ENCODE data around the gene SORBS2.

Gene SORBS2

DNA sequence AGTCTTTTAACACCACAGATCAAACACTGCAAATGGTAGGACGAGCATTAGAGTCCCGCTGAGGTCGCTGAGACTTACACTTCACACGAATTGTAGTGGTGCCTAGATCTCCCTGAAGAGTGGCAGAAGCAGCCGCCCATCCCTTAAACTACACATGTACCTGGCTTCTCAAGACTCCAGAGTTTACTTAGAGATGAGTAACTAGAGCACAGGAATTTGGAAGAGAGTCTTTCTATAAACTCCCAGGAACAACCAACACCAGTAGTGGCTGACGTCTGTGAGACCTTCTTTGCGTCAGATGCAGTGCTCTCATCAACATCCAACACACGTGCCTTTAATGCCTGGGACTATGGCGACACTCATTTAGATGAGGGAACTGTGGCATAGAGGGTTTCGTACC is 12.6 kb downstream of the SORBS2 start:
- no peak for DNase-seq

DNA sequence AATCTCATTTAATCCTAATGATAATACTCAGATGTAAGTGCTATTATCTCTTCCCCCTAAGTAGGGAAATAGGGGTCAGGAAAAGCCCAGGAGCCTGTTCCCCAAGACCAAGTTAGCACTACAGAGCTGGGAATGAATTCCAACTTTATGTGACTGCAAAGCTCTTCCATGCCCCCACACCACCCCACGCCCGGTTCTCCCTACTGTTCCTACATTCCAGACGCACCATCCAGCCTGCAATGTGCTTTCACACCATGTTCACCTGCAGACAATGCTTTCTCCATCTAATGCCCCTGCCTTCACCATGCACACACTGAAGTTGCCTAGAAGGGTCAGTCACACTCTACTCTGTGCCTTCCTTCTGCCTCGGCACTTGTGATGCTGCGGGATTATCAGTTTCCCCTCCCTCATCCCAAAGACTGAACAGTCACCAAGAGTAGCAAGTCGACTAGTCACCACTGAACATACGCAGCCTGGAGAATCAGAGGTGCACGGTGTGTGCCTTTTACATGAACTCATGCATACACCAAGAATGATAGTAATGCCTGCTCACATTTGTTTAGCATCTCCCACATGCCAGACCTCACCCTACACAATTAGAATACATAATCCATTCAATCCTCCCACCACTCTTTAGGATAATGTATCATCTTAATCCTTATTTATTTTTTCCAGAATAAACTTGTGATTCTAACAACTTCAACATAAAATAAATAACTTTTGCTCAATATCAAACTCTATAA is 14.2 kb downstream of the SORBS2 start:
- no peak for DNase-seq

DNA sequence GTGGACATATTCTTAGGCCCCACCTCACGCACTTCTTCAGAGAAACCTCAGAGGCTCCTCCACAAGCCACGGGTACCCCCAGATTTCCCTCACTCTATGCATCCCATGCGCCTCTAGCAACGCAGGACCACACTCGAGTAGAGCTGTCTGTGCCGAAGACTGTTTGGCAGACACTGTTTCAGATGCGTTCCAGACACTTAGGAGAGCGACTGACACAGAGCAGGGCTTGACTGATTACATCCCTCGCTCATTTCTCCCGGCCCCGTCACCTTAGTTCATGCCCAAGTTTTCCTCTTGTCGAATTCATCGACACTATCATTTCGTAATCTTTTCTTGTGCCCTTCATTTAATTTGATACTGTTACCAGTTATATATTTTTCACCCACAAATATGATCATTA is 15.0 kb downstream of the SORBS2 start:
- no peak for DNase-seq

DNA sequence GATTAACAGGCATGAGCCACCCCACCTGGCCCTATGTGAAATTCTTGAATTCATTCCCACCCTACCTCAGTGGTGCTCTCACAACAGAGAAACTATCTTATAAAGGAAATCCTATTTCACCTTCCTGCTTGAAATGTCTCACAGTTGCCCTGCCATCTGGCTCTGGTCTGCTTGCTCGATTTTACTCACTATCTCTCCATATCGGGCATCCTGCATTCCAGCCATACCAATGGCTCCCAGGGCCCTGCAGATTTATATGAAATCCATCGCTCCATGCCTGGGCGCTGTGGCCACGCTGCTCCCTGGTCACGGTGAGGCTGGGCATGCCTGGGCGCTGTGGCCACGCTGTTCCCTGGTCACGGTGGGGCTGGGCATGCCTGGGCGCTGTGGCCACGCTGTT is 15.8 kb downstream of the SORBS2 start:
- no peak for DNase-seq

DNA sequence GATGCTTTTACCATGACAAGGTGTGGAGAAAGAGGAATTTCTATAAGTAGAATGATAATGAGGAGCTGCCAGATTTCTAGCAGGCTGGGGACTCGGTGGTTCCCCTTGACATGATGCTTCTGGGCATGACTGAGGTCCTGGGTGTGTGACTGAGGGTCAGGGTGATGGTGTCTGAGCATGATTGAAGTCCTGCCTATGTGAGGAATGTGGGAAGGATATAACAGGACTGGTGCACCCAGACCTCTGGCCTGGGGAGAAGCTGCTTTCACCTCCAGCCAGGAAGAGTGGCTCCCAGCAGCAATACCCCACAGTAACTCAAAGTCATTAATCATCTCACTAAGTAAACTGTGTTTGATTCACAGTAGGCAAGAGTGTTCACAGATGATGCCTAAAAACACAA is 17.4 kb downstream of the SORBS2 start:
- DNase-seq, result no peak

DNA sequence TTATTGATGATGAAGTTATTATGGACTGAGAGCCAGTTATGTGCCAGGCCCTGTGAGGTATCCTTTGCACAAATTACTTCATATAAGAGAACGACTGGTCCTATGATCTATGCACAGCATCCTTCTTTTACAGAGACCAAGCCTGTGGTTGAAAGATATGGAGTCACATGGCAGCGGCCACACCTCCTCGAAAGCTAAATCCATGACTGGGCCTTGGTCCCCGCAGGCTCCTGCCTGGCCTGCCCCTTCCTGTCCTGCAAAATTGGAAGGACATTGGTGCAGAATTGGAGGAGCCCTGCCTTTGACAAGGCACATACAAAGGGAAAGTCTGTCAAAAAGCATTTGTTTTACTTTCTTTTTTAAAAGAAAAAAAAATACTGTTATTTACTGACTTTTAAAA is 18.3 kb downstream of the SORBS2 start:
- DNase-seq, result no peak

DNA sequence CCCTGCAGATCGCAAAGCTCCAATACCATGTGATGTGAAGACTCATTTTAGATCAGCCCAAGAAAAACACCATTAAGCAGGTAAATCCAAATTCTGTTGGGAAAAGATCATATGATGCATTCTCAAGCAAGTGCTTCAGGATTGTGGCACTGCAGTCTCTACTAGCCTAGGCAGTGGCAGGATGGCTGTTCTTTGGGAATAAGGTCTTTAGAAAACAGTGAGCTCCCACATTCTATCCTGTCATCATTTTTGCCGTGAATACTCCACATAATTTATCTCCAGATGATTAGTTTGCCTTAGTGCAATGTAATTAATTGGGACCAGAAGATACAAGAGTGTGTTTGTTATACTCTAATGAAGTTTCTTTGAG is 18.9 kb downstream of the SORBS2 start:
- no peak for DNase-seq

DNA sequence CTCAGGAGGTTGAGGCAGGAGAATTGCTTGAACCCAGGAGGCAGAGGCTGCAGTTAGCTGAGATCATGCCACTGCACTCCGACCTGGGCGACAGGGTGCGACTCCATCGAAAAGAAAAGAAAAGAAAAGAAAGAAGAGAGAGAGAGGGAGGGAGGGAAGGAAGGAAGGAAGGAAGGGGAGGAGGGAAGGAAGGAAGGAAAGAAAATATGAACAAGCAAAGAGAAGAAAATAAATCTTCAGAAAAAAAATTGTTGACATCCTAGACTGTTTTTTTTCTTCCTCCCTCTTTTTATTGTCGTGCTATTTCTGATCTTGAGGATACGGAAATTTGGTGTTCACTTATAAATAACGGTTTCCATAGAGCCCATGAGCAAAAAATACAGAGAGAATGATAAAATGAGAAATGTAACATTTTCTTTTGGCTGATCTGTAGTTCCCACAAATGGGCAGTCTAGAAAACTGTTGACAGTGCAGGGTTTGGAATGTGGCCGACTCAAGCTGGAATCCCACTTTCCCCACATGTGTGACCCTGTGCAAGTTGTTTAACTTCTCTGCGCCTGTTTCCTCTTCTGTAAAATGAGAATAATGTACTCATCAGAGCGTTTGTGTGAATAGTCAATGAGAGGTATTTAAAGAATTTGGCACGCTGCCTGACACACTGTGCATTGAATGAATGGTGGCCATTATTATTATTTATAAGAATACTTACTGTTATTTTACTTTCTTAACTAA is 19.4 kb downstream of the SORBS2 start:
- DNase-seq, result no peak

DNA sequence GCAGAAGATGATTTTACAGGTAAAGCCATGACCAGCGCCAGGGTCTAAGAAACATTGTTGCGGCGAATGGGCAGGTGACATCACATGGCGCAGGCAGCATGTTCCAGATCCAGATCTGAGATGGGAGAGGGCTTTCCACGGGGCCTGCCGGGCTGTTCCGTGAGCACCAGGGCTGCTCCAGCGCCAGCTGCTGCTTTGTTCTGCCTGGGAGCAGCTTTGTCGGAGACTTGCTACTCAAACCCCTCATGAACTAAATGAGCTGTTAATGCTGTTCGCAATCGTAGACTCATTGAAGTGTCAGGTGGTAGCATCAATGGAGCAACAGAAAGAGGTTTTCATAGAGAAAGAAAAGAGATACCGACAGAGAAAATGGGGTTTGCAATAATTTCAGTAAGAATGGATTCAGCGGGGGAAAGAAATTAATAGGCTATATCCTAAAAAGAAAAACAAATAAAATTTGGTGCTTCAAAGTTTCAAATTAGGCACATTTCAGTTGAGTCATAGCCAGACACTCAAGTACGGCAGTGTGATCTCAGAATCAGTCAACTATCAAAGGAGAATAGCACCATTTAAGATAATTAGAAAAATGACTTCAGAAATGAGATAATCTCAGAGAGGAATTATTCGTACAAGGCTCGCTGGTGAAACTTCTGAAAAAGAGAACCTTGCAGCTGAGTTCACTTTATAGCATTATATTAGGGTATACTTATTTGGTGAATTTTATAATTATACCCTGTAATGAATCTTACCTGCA is 23.9 kb downstream of the SORBS2 start:
- no peak for DNase-seq

DNA sequence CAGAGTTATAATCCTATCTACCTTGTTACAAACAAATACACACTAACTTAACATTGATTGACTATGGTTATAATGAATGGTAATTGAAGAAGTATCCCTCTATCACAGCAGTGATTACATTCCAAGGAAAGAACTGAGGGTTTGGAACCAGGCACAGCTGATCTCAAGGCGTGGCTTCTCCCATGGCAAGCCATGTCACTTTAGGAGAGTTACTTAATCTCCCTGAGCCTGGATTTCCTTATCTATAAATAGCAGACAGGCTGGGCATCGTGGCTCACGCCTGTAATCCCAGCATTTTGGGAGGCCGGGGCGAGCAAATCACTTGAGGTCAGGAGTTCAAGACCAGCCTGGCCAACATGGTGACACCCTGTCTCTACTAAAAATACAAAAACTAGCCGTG is 25.6 kb downstream of the SORBS2 start:
- no peak for DNase-seq

DNA sequence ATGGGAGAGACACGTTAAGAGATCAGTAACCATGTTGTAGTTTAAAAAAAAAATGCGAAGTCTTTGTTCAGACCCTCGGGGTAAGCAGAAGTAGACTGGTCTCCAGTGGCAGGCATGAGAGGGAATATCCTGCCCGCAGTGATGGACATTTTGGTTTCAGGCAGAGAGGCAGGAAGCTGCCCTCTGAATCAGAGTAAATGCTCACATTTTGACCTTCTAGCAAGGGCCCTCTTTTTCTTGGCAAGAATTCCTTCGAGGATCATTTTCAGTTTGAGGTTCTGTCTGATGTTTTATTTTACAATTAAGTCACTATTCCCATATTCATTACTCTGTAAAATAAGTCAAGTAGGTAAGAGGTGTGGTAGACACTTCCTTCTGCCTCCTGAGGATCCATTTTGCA is 28.4 kb downstream of the SORBS2 start:
- no peak for DNase-seq

DNA sequence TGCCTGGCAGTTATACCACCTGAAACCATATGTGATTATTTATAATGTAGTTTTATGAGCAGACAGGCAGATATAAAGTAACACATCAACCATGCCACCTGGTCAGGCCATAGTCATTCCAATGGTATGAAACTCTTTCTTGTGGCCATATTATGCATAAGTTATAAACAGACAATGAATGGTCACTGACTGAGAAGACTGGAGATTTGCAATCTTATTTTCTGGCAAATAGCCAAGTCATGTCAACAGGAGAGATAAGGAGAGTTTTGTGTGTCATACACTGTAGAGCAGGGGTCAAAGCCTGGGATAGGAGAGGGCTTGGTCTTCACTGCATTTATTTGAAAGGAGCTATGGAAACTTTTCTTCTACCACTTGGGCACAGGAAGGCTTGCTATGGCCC is 29.5 kb downstream of the SORBS2 start:
- DNase-seq, result no peak

DNA sequence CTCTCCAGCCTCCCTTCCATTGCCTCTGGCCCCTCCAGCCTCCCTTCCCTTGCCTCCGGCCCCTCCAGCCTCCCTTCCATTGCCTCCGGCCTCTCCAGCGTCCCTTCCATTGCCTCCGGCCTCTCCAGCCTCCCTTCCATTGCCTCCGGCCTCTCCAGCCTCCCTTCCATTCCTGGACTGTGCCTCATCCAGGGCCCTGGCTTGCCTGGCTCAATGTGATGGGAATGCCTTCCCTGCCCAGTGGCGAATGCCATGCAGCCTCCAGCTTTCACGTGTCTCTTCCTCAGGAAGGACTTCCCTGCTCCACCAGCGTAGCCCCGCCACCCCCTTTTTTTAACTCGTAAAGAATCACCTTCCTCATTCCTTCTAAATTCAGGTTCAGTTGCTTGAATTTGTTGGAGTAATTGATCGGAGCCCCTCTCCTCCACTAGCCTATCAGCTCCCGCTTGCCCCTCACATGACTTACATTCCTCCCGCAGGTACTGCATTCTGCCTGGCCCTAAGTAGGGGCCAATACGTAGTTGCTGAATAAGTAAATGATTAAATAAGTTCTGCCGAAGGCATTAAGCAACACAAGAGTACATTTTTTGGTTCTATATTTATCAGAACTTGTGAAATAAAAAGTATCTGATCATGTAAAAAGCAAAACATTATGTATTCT is 30.3 kb downstream of the SORBS2 start:
- DNase-seq, result no peak

DNA sequence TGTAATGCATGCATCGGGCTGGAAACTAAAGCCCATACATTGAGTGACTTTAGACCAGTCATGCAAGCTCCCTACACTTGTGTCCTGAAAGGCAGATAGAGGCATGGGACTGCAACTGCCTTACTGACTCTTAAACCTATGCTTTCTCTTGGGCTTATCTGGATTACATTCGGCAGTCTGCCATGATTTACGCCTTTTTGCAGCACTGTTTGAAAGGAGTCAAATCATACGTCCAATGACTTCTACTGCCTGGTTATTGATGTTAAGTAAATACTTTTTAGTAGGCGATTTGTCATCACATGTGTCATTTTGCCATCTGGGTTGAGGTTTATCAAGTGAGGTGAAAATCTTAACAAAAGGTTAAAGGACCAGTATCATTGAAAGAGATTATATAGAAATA is 31.5 kb downstream of the SORBS2 start:
- DNase-seq, result no peak

DNA sequence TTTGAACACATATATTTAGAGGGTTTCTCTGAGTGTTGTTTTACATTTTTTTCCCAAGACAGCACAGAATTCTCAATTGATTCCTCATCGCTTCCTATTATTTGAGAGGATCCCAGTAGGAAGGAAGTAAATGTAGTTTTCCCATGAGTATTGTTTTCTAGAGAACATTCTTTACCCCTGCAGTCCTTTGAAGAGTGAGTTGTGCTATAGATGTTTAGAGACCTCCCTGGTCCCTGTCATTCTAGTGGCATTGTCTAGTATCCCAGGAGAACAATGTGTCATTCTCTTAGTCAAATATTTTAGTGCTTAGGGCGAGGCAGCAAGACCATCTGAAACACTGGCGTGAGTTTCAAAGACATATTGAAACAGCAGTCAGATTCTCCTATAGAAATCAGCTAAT is 32.5 kb downstream of the SORBS2 start:
- no peak for DNase-seq

DNA sequence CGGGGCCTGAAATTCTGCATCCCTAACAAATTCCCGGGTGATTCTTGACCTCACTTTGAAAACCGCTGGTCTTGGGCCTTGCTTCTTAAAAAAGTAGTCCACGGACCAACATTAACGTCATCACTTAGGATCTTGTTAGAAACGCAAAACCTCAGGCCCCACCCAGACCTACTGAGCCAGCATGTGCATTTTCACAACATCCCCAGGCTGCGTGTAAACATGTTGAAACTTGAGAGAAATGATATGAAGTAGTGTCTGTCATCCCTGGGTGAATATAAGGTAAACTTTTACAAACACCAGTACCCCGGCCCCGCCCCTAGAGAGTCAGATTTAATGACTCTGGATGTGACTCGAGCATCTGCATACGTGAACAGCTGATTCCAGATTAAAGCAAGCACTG is 33.7 kb downstream of the SORBS2 start:
- no peak for DNase-seq

DNA sequence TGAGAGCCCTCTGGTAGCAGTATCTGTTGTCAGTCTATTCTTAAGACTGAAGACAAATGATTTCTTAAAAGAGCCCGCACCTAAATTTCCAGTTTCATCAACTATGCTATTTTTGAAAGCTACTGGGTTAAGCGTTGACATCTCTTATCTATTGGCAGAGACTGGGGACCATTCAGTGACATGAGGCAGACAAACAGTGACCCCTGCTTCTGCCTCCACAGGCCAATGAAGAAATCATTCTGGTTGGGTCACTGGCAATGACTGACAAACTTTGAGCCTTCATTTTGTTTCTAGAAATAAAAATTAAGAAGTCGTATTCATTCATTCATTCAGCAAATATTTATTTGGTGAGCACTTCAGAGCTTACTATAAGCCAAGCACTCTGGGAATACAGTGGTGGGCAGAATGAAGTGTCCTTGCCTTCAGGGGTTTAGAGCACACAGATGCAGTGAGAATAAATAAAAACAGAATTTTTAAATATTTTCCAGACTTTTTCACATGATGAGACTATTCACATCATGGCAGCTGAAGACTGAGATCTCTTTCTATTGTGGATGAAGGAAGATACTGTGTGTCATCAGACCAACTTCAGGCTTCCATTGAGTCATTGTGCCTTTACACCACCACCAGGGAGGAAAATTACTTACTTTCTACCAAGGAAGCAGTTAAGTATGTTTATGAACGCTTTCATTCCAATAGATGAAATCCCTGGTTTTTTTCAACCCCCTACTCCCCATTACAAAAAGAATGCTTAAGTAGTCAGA is 36.0 kb downstream of the SORBS2 start:
- DNase-seq, result no peak

DNA sequence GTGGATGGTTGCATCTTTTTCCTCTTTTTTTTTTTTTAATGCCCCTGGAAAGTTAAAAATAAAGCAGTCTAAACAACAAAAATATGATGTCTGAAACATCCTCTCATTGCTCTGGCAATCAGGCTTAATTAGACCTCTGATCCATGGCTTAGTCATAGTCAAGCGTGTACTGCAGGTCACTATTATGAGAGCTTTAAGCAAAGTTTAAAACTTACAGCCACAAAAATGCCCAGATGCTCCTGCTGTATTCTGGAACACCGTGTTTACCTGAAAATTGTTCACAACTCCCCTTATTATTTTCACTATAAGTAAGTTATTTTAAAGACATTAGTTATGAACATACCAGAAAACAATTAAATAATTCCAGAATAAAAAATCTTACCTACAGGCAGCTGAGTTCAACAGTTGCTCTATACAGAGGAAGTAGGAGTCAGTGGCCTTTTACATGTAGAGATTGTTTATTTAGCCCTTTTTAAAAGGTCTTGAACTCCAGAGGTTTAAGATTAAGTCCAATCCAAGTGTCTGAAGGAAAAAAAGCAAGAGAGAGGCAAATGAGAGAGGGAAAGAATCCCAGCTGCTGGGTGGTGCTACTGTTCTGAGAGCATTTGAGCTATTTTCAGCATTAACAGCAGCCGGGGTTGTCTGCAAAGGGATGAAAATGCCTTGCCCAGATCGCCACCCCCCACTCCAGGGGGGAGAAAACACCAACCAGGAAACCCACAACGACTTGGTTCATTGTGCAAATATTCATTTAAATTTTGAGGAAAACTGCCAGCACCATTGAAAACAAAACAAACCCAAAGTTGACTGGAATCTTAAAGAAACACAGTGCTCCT is 36.9 kb downstream of the SORBS2 start:
- DNase-seq, result no peak

DNA sequence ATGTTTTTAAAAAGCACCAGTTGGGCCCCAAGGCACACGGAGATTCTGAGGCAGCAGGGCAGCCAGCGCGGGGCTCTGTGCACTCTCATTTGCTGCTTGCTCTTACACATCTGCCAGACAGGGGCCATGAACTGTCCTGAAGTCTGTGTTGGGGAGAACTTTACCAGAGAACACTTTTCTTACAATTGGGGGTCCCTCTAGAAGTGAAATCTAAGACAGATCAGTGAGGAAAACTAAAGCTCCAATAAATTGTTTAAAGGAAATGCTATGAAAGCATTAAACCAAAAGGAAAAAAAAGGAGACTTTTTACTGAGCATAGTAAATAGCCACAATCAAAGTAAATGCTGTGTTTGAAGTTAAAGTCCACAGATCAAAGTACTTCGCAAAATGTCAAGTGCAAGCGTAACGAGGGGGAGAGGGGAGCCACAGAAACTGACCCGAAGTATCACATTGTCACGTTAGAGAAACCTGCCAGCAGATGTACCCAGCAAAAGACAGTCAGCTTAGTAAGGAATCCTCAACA is 37.8 kb downstream of the SORBS2 start:
- DNase-seq, result no peak

DNA sequence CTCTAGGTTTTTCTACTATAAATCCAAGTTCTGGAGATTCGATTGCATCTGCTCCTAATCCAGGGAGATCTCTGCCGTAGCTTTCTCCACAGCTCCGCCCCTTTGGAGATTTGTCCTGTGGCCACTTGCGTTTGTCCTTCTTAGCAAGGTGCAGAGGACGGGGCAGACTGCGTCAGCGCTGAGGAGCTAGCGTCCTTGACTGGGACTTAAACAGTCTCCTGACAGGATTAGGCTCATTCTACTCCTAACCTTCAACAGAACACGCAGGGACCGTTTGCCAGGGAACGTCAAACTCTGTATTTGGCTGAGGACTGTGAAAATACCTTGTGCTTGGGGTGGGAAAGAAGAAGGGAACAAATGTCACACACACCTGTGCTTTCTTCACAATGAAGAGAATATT is 38.6 kb downstream of the SORBS2 start:
- no peak for DNase-seq

DNA sequence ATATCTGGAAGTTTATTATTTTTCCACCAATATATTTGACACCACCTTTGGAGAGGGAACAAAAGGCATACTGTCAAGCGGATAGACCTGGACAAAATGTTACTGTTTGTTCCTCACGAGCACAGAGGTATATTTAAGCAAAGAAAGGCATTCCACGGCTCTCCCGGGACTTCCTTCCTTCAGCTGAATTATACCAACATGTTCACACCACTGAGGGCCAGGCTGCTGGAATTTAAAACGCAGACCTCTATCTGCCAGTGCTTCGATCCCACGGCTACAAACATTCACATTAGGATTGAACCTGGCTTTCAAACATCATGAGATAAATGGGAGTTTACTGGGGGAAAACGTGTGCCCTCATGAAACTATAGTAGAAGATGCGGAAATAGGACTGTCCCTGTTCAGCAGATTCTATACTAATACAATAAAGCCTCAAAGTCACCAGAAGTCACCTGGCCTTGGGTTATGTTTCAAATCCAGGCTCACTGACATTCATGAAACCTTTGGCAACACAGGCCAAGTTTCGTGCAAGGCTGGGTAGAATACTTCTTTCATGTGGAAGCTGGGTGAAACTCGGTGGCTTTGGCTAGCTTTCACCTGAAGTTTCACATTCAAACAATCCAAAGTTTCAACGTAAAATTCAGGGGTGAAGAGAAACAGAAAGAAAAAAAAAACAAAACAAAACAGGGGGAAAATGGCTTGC is 39.5 kb downstream of the SORBS2 start:
- no peak for DNase-seq

Data from effector CD8-positive, alpha-beta T cell (primary cell).